Stomach (tissue), 4 donors: ENCODE data around the gene STK32A.

ENCODE experiments used
- EP300 ChIP-seq: sonication (generic); formaldehyde crosslinking; IDR thresholded peaks from one replicate; pipeline ENCODE4 v1.6.1; 2017; ENCODE audit warnings: antibody characterized with exemption
- POLR2A ChIP-seq, 4 donors: fragments of 450-650 bp; IDR thresholded peaks; one replicate each; pipeline ENCODE4 v1.6.1; 2016; ENCODE audit warnings: antibody characterized with exemption in 4 of 4, control low read depth in 2 of 4, mild to moderate bottlenecking in 1 of 4, moderate library complexity in 1 of 4
- POLR2AphosphoS5 ChIP-seq, 3 donors: sonication (generic); formaldehyde crosslinking; IDR thresholded peaks; one replicate each; pipeline ENCODE4 v1.6.1; 2016; ENCODE audit warnings: antibody characterized with exemption in 3 of 3
- TF ChIP-seq, protein P1 (sequence below), 7 experiments: fragments of 450-650 bp in 4 of 7; fragments of 200-600 bp in 3 of 7; sonication (generic) in 3 of 7; IDR thresholded peaks; one replicate each; pipeline ENCODE4 v1.5.1; 2016 to 2019; ENCODE audit warnings: antibody characterized with exemption in 7 of 7, control low read depth in 2 of 7, mild to moderate bottlenecking in 1 of 7

DNA sequence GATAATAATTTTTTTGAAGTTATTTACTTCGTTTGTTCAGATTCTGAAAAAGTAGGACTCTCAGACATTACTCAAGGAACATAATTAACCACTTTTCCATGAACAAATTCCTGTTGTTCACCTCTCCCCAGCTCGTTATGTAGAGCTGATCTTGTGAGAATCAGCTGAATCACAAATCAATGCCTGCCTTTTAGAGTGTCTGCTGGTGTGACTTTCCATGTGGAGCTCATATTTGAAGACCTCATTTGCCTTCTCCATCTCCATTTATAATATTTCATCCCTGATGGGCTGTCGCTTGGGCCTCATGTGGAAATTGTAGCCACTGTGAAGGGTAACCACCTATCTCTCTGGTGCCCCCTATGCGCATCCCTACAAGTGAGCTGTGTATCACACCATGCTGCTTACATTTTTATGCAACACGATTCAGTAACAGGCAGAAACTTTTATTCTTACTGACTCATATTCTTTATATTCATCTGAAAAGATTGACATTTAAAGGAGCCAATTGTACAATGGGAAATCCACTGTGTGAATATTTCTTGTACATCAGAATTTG lies 111.3 kb downstream of the STK32A start:
- no peak for TF ChIP-seq POLR2A (IDR thresholded peaks at IDR 0.05)
- TF ChIP-seq, protein P1, sequence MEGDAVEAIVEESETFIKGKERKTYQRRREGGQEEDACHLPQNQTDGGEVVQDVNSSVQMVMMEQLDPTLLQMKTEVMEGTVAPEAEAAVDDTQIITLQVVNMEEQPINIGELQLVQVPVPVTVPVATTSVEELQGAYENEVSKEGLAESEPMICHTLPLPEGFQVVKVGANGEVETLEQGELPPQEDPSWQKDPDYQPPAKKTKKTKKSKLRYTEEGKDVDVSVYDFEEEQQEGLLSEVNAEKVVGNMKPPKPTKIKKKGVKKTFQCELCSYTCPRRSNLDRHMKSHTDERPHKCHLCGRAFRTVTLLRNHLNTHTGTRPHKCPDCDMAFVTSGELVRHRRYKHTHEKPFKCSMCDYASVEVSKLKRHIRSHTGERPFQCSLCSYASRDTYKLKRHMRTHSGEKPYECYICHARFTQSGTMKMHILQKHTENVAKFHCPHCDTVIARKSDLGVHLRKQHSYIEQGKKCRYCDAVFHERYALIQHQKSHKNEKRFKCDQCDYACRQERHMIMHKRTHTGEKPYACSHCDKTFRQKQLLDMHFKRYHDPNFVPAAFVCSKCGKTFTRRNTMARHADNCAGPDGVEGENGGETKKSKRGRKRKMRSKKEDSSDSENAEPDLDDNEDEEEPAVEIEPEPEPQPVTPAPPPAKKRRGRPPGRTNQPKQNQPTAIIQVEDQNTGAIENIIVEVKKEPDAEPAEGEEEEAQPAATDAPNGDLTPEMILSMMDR (IDR thresholded peaks at IDR 0.05): no peak
- TF ChIP-seq EP300: no peak
- TF ChIP-seq POLR2AphosphoS5 (IDR thresholded peaks at IDR 0.05): no peak
